ENCODE data around the gene SEC14L3. TPM values are rescaled to one million over a fixed set of nuclear protein-coding genes. Genes with fewer than 3 reads are reported as not detected.

The SEC14L3 gene
- total and polyA plus RNA-seq, 2 of the 13 experiments (the other 11 are each of a cell fraction or from before 2014, with no cell fraction given) = not detected

GRCh38 chr22:30423959-30424533 lies 47.8 kb downstream of the SEC14L3 start (continued):
- 0 out of 2 replicates have a peak, but pooled peaks have one; percentile 23 for TF ChIP-seq HNF4A (CRISPR knock-in tag; IDR thresholded peaks at IDR 0.05)
- no peak for TF ChIP-seq ZNF598 (CRISPR knock-in tag; IDR thresholded peaks at IDR 0.05; ENCODE audit: borderline replicate concordance)
- TF ChIP-seq ZNF20 (CRISPR knock-in tag; IDR thresholded peaks at IDR 0.05) = peak; percentile 98
- TF ChIP-seq MXI1 (IDR thresholded peaks at IDR 0.05; ENCODE audit: borderline replicate concordance, low read depth, low read length) = peak; percentile 81; the same call in 2 of the 3 replicates
- peak; percentile 82; the same call in 1 of the 2 replicates for TF ChIP-seq TOE1 (CRISPR knock-in tag; IDR thresholded peaks at IDR 0.05)
- no peak; the same call in 1 of the 2 replicates for TF ChIP-seq ZNF460 (CRISPR knock-in tag; IDR thresholded peaks at IDR 0.05; ENCODE audit: borderline replicate concordance)
- peak; percentile 91 for TF ChIP-seq KAT8 (CRISPR knock-in tag; IDR thresholded peaks at IDR 0.05)
- TF ChIP-seq ZFP41 (CRISPR knock-in tag; IDR thresholded peaks at IDR 0.05; ENCODE audit: borderline replicate concordance) = no peak
- peak; percentile 54; the same call in 1 of the 2 replicates for TF ChIP-seq ARNTL (CRISPR knock-in tag; IDR thresholded peaks at IDR 0.05)
- no peak for TF ChIP-seq FOXA1 (IDR thresholded peaks at IDR 0.05)
- no peak for TF ChIP-seq FOXA1 (CRISPR knock-in tag; IDR thresholded peaks at IDR 0.05)
- peak; percentile 34 for TF ChIP-seq U2AF1 (optimal IDR thresholded peaks at IDR 0.05; ENCODE audit: low read depth, low read length)
- no peak for TF ChIP-seq ZNF512B (CRISPR knock-in tag; IDR thresholded peaks at IDR 0.05; ENCODE audit: borderline replicate concordance)
- TF ChIP-seq MTA1 (CRISPR knock-in tag; IDR thresholded peaks at IDR 0.05; ENCODE audit: borderline replicate concordance) = no peak
- no peak for TF ChIP-seq ZNF432 (CRISPR knock-in tag; IDR thresholded peaks at IDR 0.05; ENCODE audit: borderline replicate concordance)
- TF ChIP-seq ZNF746 (CRISPR knock-in tag; IDR thresholded peaks at IDR 0.05) = no peak
- no peak for TF ChIP-seq DPF2 (CRISPR knock-in tag; IDR thresholded peaks at IDR 0.05; ENCODE audit: borderline replicate concordance, low read depth)
- peak; percentile 43; the same call in 1 of the 2 replicates for TF ChIP-seq FOXP4 (CRISPR knock-in tag; IDR thresholded peaks at IDR 0.05)
- peak; percentile 91 for TF ChIP-seq THAP11 (CRISPR knock-in tag; IDR thresholded peaks at IDR 0.05)
- no peak for TF ChIP-seq SMAD9 (CRISPR knock-in tag; IDR thresholded peaks at IDR 0.05)
- no peak for TF ChIP-seq PTBP1 (IDR thresholded peaks at IDR 0.05; ENCODE audit: low read depth, low read length, poor library complexity, severe bottlenecking)
- no peak for TF ChIP-seq MAF1 (CRISPR knock-in tag; IDR thresholded peaks at IDR 0.05; ENCODE audit: borderline replicate concordance)
- TF ChIP-seq ZNF552 (CRISPR knock-in tag; IDR thresholded peaks at IDR 0.05; ENCODE audit: borderline replicate concordance) = 0 out of 2 replicates have a peak, but pooled peaks have one; percentile 27
- peak; percentile 53; the same call in 1 of the 2 replicates for TF ChIP-seq HDAC1 (CRISPR knock-in tag; IDR thresholded peaks at IDR 0.05)
- TF ChIP-seq ZNF570 (CRISPR knock-in tag; IDR thresholded peaks at IDR 0.05; ENCODE audit: borderline replicate concordance) = no peak
- no peak for TF ChIP-seq HHEX (CRISPR knock-in tag; IDR thresholded peaks at IDR 0.05)
- TF ChIP-seq SIX1 (CRISPR knock-in tag; IDR thresholded peaks at IDR 0.05; ENCODE audit: borderline replicate concordance) = no peak; the same call in 1 of the 2 replicates
- no peak for TF ChIP-seq SNAI1 (CRISPR knock-in tag; IDR thresholded peaks at IDR 0.05; ENCODE audit: borderline replicate concordance)

Data from HepG2 (cell line).